Activated CD4-positive, alpha-beta T cell treated with anti-CD3 and anti-CD28 coated beads, Interleukin-2, amount 10 ng/mL, durations not matched to agents 7 days and 5 days (primary cell): Measurements from ENCODE around the gene SLC40A1. TPM values are rescaled to one million over a fixed set of nuclear protein-coding genes. Genes with fewer than 3 reads are reported as not detected.
"Not testable (repeated sequence)": the region's sequence is repeated elsewhere in the genome, so short reads cannot be mapped to it uniquely, and the experiment has no call there.

Source experiments
- CTCF ChIA-PET: fragments of 350-600 bp; sonication (Branson Sonifier 250); formaldehyde crosslinking; loops from one replicate; lab custom pipeline; 2021; ENCODE audit warnings: antibody characterized with exemption; lab: Charles Lee
- POLR2A ChIA-PET: fragments of 350-600 bp; sonication (Branson Sonifier 250); formaldehyde crosslinking; loops from one replicate; lab custom pipeline; 2021; ENCODE audit warnings: antibody characterized with exemption; lab: Charles Lee
- DNase-seq: peaks from one replicate; pipeline ENCODE4 v3.0.0-alpha.2; 2020
- H3K27ac Mint-ChIP-seq: one replicate; pipeline ENCODE4 v1.8.0; 2021; ENCODE audit warnings: mild to moderate bottlenecking, moderate library complexity, mixed read lengths
- H3K27me3 Mint-ChIP-seq: one replicate; pipeline ENCODE4 v1.8.0; 2021; ENCODE audit warnings: mixed read lengths
- H3K36me3 Mint-ChIP-seq: one replicate; pipeline ENCODE4 v1.8.0; 2021; ENCODE audit warnings: low read depth, mixed read lengths
- H3K4me1 Mint-ChIP-seq: one replicate; pipeline ENCODE4 v1.8.0; 2021; ENCODE audit warnings: mixed read lengths
- H3K4me3 Mint-ChIP-seq: one replicate; pipeline ENCODE4 v1.8.0; 2021; ENCODE audit warnings: mild to moderate bottlenecking, moderate library complexity, mixed read lengths
- H3K9me3 Mint-ChIP-seq: one replicate; pipeline ENCODE4 v1.8.0; 2021; ENCODE audit warnings: mixed read lengths
- total RNA-seq, 2 experiments: library from RNA; stranded (reverse); gene quantifications; one replicate each; pipeline ENCODE4 v1.2.3, GENCODE V29; 2021

The SLC40A1 gene
- total RNA-seq, 2 experiments from 2014 or later = 2.6 to 3.2 TPM

DNA sequence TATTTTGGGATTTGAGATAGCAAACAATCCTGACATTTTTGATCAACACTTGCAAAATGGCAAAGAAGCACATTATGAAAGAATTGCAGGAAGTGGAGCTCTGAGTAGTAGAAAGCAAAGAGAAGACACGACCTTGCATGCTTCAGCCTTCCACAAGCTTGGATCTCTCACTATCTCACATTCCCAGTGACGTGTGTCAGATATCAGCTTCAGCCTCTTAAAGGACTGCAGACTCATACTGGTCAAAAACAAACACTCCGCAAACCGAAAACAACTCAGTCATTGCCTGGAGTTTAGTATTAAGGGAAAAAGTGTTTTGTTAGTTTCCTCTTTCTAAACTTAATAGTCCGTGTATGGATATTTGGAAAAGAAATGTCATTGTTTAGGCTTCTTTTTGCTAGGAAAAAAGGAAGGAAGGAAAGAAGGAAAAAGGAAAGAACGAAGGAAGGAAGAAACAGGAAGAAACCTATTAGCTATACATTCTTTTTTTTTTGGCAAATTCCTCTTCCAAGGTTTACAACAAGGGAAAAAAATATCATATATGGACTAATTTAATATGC lies 32.6 kb upstream of the SLC40A1 start:
- ChIA-PET CTCF (interaction anchor here (0.7 to 1.6 kb wide), 2 partner anchors 37 to 48 kb away, joined by 3 read pairs; no protein-coding TSS in a partner anchor), POLR2A (no interaction called here)
- Mint-ChIP-seq H3K4me1 (no peaks in the 10 kb centered on the region), H3K36me3 (no peaks in the 10 kb centered on the region), H3K27ac (no peak overlapping the region), H3K9me3 (no peaks in the 10 kb centered on the region), H3K27me3 (no peaks in the 10 kb centered on the region), H3K4me3 (no peak overlapping the region)
- DNase-seq = no peak

DNA sequence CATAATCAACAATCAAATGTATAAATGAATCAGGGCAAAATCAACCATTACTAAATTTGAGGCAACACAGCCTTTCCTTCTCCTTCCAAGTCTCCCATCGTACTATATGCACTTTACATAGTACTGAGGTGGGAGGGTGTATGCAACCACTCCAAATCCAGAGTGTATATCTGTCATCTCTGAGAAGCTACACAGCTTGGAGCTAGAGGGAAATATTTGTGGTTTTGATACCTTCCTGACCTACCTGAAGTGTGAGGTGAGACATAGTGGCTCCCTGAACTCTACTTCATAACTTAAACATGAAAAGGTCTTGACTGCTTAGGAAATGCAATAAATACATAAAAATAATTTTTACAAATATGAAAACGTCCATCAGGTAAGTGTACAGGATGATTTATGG lies 30.1 kb upstream of the SLC40A1 start:
- Mint-ChIP-seq H3K4me1 (no peaks in the 10 kb centered on the region), H3K27ac (no peak overlapping the region), H3K36me3 (no peaks in the 10 kb centered on the region), H3K27me3 (no peaks in the 10 kb centered on the region), H3K9me3 (no peaks in the 10 kb centered on the region), H3K4me3 (no peak overlapping the region)
- POLR2A ChIA-PET = no interaction called here
- no peak for DNase-seq
- CTCF ChIA-PET = interaction anchor here (0.7 to 1.1 kb wide), 2 partner anchors 12 to 210 kb away, joined by 3 to 5 read pairs; no protein-coding TSS in a partner anchor

DNA sequence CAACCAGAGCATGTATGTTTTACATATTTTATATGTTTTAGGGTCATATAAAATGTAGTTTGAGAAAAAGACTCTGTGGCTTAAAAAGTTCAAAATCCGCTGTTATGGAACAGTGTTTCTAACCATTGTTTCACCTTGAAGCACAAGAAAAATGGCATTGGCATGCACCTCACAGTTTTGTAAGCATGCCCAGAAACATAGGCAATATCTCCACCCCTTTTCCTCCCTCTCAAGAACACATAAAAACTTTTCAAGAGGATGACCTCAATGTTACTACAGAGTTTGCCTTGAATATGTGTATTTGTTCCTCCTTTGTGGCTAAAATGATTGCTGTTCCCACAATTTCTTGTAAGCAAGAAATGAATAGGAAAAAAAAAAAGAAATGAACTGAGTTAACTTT lies 29.3 kb upstream of the SLC40A1 start:
- no peaks in the 10 kb centered on the region for H3K9me3 Mint-ChIP-seq
- H3K4me1 Mint-ChIP-seq = no peaks in the 10 kb centered on the region
- no peaks in the 10 kb centered on the region for H3K27me3 Mint-ChIP-seq
- H3K36me3 Mint-ChIP-seq = no peaks in the 10 kb centered on the region
- no peak overlapping the region for H3K4me3 Mint-ChIP-seq
- POLR2A ChIA-PET = no interaction called here
- CTCF ChIA-PET = interaction anchor here (0.7 kb wide), 1 partner anchor 209 kb away, joined by 5 read pairs; no protein-coding TSS in a partner anchor
- H3K27ac Mint-ChIP-seq = no peak overlapping the region
- no peak for DNase-seq

DNA sequence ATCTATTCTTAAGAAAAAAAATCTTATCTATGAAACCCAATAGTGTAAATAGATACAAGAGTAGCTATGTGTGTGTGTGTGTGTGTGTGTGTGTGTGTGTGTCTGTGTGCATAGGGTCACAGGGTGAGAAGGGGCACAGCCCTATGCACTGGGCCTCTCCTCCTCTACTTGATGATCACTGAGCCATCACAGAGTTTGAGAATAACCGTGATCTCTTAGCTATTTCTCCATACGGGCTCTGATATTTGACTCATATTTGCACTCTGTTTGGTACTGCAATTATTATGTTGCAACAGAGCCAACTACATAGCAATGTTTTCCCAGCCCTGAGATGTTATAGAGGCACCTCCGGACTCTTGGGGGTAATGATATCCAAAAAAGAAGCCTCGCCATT lies 28.8 kb upstream of the SLC40A1 start:
- H3K36me3 Mint-ChIP-seq = no peaks in the 10 kb centered on the region
- no peak overlapping the region for H3K4me3 Mint-ChIP-seq
- H3K4me1 Mint-ChIP-seq = no peaks in the 10 kb centered on the region
- ChIA-PET POLR2A (no interaction called here), CTCF (no interaction called here)
- DNase-seq = no peak
- no peak overlapping the region for H3K27ac Mint-ChIP-seq
- H3K27me3 Mint-ChIP-seq = no peaks in the 10 kb centered on the region
- H3K9me3 Mint-ChIP-seq = no peaks in the 10 kb centered on the region

DNA sequence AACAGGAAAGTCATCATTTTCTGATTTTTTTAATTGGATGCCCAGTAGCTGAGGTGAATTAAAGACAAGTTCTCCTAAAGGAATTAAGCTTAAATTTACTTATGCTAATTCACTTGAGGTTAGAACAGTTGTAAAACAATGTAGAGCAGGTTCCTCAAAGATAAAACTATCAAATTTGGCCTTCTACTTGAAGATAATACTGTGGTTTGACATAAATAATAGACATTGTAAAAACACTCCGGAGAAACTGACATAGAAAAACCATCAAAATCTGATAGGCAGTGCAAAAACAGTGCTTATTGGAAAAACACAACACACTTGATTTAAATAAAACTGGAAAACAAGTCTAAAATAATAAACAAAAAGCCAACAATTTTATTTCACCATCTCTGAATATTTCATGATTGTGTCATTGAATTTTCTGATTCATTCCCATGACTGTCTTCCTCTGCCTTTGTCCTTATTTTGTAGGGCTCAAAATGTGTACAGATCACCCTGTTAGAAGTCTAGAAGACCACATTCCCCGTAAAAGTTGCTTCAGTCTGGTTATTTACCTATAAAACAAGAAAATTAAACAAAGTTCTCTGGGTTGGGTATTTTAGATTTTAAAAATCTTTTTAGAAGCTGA lies 28.3 kb upstream of the SLC40A1 start:
- H3K36me3 Mint-ChIP-seq = no peaks in the 10 kb centered on the region
- no peaks in the 10 kb centered on the region for H3K9me3 Mint-ChIP-seq
- no peak overlapping the region for H3K27ac Mint-ChIP-seq
- no peaks in the 10 kb centered on the region for H3K4me1 Mint-ChIP-seq
- POLR2A ChIA-PET = no interaction called here
- DNase-seq = no peak
- no peaks in the 10 kb centered on the region for H3K27me3 Mint-ChIP-seq
- CTCF ChIA-PET = no interaction called here
- H3K4me3 Mint-ChIP-seq = no peak overlapping the region

DNA sequence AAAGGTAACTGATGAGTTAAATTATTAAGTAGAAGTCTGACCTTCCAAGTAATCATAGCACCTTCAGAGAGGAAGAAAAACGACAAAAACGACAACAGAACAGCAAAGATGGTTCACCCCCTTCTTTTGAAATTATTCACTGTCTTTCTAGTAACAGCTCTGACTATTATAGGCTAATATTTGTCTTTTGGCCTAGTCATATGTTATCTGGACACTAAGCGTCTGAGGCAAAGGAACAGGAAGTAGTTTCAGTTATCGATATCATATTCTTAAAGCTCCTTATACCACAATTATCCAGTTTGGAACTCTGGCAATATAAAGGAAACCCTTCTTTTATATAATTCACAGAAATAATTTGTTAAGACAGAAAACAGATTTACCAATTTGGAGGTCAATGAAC lies 27.6 kb upstream of the SLC40A1 start:
- H3K27me3 Mint-ChIP-seq = no peaks in the 10 kb centered on the region
- POLR2A ChIA-PET = no interaction called here
- no peak for DNase-seq
- no peaks in the 10 kb centered on the region for H3K9me3 Mint-ChIP-seq
- H3K27ac Mint-ChIP-seq = no peak overlapping the region
- no peaks in the 10 kb centered on the region for H3K36me3 Mint-ChIP-seq
- CTCF ChIA-PET = no interaction called here
- no peak overlapping the region for H3K4me3 Mint-ChIP-seq
- no peaks in the 10 kb centered on the region for H3K4me1 Mint-ChIP-seq

DNA sequence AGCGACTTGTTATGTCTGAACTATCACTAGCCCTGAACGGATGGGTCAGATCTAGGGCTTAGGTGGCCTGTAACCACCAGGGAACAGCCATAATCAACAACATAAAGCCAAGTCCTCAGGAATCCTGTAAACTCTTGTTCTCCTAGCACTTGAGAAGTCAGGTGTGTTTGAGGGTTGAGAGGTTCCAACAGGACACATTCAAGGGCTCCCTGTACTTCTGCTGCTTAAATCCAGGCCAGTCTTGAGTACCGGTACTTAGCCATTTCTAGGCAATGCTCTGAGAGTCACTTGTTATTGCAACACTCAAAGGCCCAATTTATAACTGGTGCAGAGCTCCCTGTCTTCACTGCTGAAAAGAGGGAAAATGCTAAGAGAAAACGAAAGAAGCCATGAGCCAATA lies 21.6 kb upstream of the SLC40A1 start:
- H3K27me3 Mint-ChIP-seq = no peaks in the 10 kb centered on the region
- H3K9me3 Mint-ChIP-seq = no peaks in the 10 kb centered on the region
- DNase-seq = no peak
- H3K27ac Mint-ChIP-seq = no peak overlapping the region
- ChIA-PET CTCF (no interaction called here), POLR2A (no interaction called here)
- no peaks in the 10 kb centered on the region for H3K36me3 Mint-ChIP-seq
- no peak overlapping the region for H3K4me3 Mint-ChIP-seq
- no peaks in the 10 kb centered on the region for H3K4me1 Mint-ChIP-seq

DNA sequence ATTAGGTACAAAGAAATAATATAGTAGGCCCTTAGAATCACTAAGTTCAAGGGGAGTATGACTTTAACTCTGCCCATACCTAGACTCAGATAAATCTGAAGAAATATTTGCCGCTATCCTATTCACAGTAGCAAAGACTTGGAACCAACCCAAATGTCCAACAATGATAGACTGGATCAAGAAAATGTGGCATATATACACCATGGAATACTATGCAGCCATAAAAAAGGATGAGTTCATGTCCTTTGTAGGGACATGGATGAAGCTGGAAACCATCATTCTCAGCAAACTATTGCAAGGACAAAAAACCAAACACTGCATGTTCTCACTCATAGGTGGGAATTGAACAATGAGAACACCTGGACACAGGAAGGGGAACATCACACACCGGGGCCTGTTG lies 21.1 kb upstream of the SLC40A1 start:
- H3K9me3 Mint-ChIP-seq, DNase-seq, H3K4me1 Mint-ChIP-seq, POLR2A ChIA-PET, H3K4me3 Mint-ChIP-seq, H3K27ac Mint-ChIP-seq, H3K27me3 Mint-ChIP-seq, H3K36me3 Mint-ChIP-seq: not testable (repeated sequence)
- CTCF ChIA-PET = interaction anchor here (1.4 kb wide), 1 partner anchor 14 kb away, joined by 4 read pairs; no protein-coding TSS in a partner anchor

DNA sequence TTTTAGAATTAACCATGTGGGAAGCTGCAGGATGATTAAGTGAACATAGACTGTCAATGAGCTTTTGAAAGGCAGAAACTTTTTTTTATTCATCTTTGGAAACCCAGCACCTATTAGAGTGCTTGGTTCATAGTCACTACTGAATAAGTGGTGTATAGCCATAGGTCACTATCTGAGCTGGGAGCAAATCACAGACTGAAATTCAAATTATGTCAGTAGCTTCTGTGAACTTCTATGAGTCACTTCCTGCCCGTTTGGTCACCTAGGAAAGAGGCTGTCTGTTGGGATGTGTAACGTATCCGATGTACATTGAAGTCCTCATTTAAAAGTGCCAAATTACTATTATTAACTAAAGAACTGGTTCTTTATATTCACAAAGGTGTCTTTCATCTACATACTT lies 20.5 kb upstream of the SLC40A1 start:
- no peaks in the 10 kb centered on the region for H3K36me3 Mint-ChIP-seq
- H3K27me3 Mint-ChIP-seq = no peaks in the 10 kb centered on the region
- no peak overlapping the region for H3K27ac Mint-ChIP-seq
- DNase-seq = no peak
- peaks cover 1% of the 10 kb centered on the region for H3K4me1 Mint-ChIP-seq
- no peak overlapping the region for H3K4me3 Mint-ChIP-seq
- POLR2A ChIA-PET = no interaction called here
- no peaks in the 10 kb centered on the region for H3K9me3 Mint-ChIP-seq
- CTCF ChIA-PET = interaction anchor here (0.5 to 1.4 kb wide), 3 partner anchors 15 to 96 kb away, joined by 3 to 4 read pairs (median 3); no protein-coding TSS in a partner anchor

DNA sequence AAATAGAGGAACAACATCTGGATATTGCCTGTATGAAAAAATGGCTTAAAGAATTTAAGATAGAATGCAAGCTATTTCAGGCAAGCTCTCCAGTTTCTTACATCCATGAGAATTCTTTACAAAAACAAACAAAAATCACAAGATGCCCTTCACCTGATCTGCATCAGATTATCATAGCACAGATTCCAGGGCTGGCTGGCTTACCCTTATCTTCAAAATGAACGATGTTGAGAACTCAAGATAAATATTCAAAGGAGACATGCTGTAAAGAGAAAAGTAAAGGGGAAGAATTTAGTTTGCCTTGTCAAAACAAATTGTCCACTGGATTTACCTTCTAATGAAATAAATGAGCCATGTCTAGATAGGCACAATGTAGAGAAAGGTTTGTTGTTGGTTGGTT lies 18.7 kb upstream of the SLC40A1 start:
- CTCF ChIA-PET = interaction anchor here (1.0 kb wide), 1 partner anchor 11 kb away, joined by 3 read pairs; no protein-coding TSS in a partner anchor
- Mint-ChIP-seq H3K36me3 (no peaks in the 10 kb centered on the region), H3K27me3 (no peaks in the 10 kb centered on the region), H3K4me3 (no peak overlapping the region), H3K27ac (no peak overlapping the region), H3K9me3 (no peaks in the 10 kb centered on the region), H3K4me1 (peaks cover 7% of the 10 kb centered on the region)
- DNase-seq = no peak
- POLR2A ChIA-PET = no interaction called here

DNA sequence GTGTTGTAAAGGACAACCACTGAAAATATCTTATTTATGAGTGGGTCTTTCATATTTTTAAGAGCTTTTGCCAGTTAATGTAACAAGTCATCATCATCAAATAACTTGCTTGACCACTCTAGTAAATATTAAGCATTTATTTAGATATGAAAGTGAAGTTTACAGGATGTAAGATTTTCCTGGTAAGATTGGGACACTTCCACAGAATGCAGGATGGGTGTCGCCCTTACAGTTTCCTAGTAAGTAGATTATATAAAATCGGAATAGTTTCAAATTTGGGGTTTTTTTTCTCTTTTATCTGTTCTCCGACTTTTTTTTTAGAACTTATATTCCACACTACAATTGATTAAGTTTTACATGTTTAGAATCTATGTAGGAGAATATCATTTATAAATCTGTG lies 14.8 kb upstream of the SLC40A1 start:
- CTCF ChIA-PET = no interaction called here

DNA sequence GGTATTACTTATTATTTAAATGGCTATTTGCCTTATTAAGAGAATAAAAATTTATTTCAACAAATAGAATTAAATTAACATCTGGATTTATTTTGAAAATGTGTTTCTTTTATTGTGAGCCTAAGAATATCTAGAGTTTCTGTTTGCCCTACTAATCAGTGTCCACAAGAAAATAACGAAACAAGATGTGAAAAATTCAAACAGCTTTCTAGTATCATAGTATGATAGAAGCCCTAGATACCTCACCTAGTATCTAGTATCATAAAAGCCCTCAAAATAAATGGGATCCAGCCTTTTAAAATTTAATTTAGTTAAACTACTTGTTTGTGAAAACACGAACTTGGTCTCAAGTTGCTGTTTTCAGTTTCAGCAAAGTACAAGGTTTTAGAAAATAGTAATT lies 13.7 kb upstream of the SLC40A1 start:
- no peak overlapping the region for H3K4me3 Mint-ChIP-seq
- H3K4me1 Mint-ChIP-seq = peaks cover 27% of the 10 kb centered on the region
- H3K36me3 Mint-ChIP-seq = no peaks in the 10 kb centered on the region
- ChIA-PET CTCF (no interaction called here), POLR2A (no interaction called here)
- H3K9me3 Mint-ChIP-seq = peaks cover 2% of the 10 kb centered on the region
- H3K27ac Mint-ChIP-seq = no peak overlapping the region
- DNase-seq = no peak
- no peaks in the 10 kb centered on the region for H3K27me3 Mint-ChIP-seq

More for the DNA sequence above, 14.8 kb upstream of the SLC40A1 start:
- Mint-ChIP-seq H3K36me3 (no peaks in the 10 kb centered on the region), H3K27me3 (no peaks in the 10 kb centered on the region), H3K4me3 (no peak overlapping the region), H3K4me1 (peaks cover 27% of the 10 kb centered on the region), H3K27ac (no peak overlapping the region), H3K9me3 (no peaks in the 10 kb centered on the region)
- POLR2A ChIA-PET = no interaction called here
- DNase-seq = no peak

DNA sequence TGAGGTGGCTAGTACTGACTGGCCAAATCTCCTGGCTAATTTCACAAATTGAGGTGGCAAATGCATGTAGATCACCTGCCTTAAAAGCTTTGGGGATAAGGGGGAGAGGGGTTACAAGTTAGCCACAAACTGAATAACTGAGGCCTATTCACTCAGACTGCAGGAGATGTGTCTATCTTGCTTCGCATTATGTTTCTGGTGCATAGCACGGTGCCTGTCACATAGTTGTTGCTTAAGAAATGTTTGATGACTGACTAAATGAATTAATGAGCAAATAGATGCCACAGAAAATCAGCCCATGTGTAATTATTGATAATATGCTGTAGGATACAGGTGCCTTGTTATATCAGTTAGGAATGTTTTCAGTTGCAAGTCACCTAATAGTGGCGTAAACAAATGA lies 12.5 kb upstream of the SLC40A1 start:
- peaks cover 27% of the 10 kb centered on the region for H3K4me1 Mint-ChIP-seq
- H3K27me3 Mint-ChIP-seq = no peaks in the 10 kb centered on the region
- H3K27ac Mint-ChIP-seq = no peak overlapping the region
- DNase-seq = no peak
- H3K9me3 Mint-ChIP-seq = peaks cover 2% of the 10 kb centered on the region
- POLR2A ChIA-PET = no interaction called here
- H3K36me3 Mint-ChIP-seq = no peaks in the 10 kb centered on the region
- CTCF ChIA-PET = no interaction called here
- H3K4me3 Mint-ChIP-seq = no peak overlapping the region
